Neutrophil (primary cell): ENCODE results near the gene AQP12B.

ENCODE experiments used
- H3K27ac ChIP-seq: fragments of 200-600 bp; sonication (generic); 2 replicates; pipeline ENCODE4 v1.5.1; 2016; ENCODE audit warnings: mild to moderate bottlenecking, moderate library complexity
- H3K27me3 ChIP-seq: fragments of 200-600 bp; sonication (generic); 2 replicates; pipeline ENCODE4 v1.6.0; 2016; ENCODE audit warnings: mild to moderate bottlenecking
- H3K36me3 ChIP-seq: fragments of 200-600 bp; sonication (generic); 2 replicates; pipeline ENCODE4 v1.5.1; 2017
- H3K4me1 ChIP-seq, 2 experiments: fragments of 200-600 bp in 1 of 2; sonication (generic) in 1 of 2; 1 replicate in 1 of 2; 2 replicates in 1 of 2; pipeline versions ENCODE4 v1.5.1 to v1.6.1; 2013 to 2016; ENCODE audit warnings: low read depth in 1 of 2, low read length in 1 of 2, mild to moderate bottlenecking in 1 of 2, moderate library complexity in 1 of 2; ENCODE audit not compliant: control insufficient read depth in 1 of 2, insufficient read depth in 1 of 2
- H3K4me3 ChIP-seq, 2 experiments: fragments of 200-600 bp in 1 of 2; sonication (generic) in 1 of 2; 1 replicate in 1 of 2; 2 replicates in 1 of 2; pipeline ENCODE4 v1.5.1; 2013 to 2016; ENCODE audit warnings: low read depth in 1 of 2, low read length in 1 of 2, mild to moderate bottlenecking in 1 of 2, moderate library complexity in 1 of 2
- H3K9me3 ChIP-seq: fragments of 200-600 bp; sonication (generic); 2 replicates; pipeline ENCODE4 v1.5.1; 2016
- CTCF ChIP-seq: fragments of 200-600 bp; sonication (generic); IDR thresholded peaks from 2 replicates; pipeline ENCODE4 v1.5.1; 2016; ENCODE audit warnings: antibody characterized with exemption

AQP12B gene

GRCh38 chr2:240727913-240728312 is 45.2 kb upstream of the AQP12B start:
- H3K36me3 ChIP-seq = no peaks in the 10 kb centered on the region
- no peak for TF ChIP-seq CTCF
- no peak overlapping the region for H3K4me3 ChIP-seq
- no peaks in the 10 kb centered on the region for H3K4me1 ChIP-seq
- H3K27me3 ChIP-seq = no peaks in the 10 kb centered on the region
- H3K9me3 ChIP-seq = no peaks in the 10 kb centered on the region
- no peak overlapping the region for H3K27ac ChIP-seq

- H3K9me3 ChIP-seq = no peaks in the 10 kb centered on the region
Observed at GRCh38 chr2:240727439-240727838, 44.8 kb upstream of the AQP12B start.

GRCh38 chr2:240726876-240727275 is 44.2 kb upstream of the AQP12B start:
- Histone ChIP-seq H3K9me3 (no peaks in the 10 kb centered on the region), H3K27ac (no peak overlapping the region), H3K27me3 (no peaks in the 10 kb centered on the region), H3K36me3 (no peaks in the 10 kb centered on the region), H3K4me3 (no peak overlapping the region), H3K4me1 (no peaks in the 10 kb centered on the region)
- TF ChIP-seq CTCF = no peak

More at GRCh38 chr2:240727439-240727838, 44.8 kb upstream of the AQP12B start:
- Histone ChIP-seq H3K4me1 (no peaks in the 10 kb centered on the region), H3K36me3 (no peaks in the 10 kb centered on the region), H3K27me3 (no peaks in the 10 kb centered on the region), H3K4me3 (no peak overlapping the region), H3K27ac (no peak overlapping the region)
- TF ChIP-seq CTCF = no peak

- no peaks in the 10 kb centered on the region for H3K27me3 ChIP-seq
- no peaks in the 10 kb centered on the region for H3K9me3 ChIP-seq
- H3K36me3 ChIP-seq = no peaks in the 10 kb centered on the region
- H3K27ac ChIP-seq = no peak overlapping the region
- TF ChIP-seq CTCF = no peak
- H3K4me1 ChIP-seq = no peaks in the 10 kb centered on the region
- H3K4me3 ChIP-seq = no peak overlapping the region
Observed at GRCh38 chr2:240725671-240726070, 43.0 kb upstream of the AQP12B start.

GRCh38 chr2:240725266-240725665 is 42.6 kb upstream of the AQP12B start:
- Histone ChIP-seq H3K4me1 (no peaks in the 10 kb centered on the region), H3K36me3 (no peaks in the 10 kb centered on the region), H3K4me3 (no peak overlapping the region), H3K27ac (no peak overlapping the region), H3K9me3 (no peaks in the 10 kb centered on the region), H3K27me3 (no peaks in the 10 kb centered on the region)
- TF ChIP-seq CTCF = no peak

GRCh38 chr2:240724431-240724830 is 41.7 kb upstream of the AQP12B start:
- H3K4me1 ChIP-seq = no peaks in the 10 kb centered on the region
- H3K36me3 ChIP-seq = no peaks in the 10 kb centered on the region
- H3K4me3 ChIP-seq = no peak overlapping the region
- H3K27ac ChIP-seq = no peak overlapping the region
- TF ChIP-seq CTCF = no peak
- no peaks in the 10 kb centered on the region for H3K9me3 ChIP-seq
- H3K27me3 ChIP-seq = no peaks in the 10 kb centered on the region
